ENCODE results near the gene SPAST. TPM values are rescaled to one million over a fixed set of nuclear protein-coding genes. Genes with fewer than 3 reads are reported as not detected.

The SPAST gene
- total and polyA plus RNA-seq, 2 experiments from 2014 or later = 15.5 to 33.9 TPM

DNA sequence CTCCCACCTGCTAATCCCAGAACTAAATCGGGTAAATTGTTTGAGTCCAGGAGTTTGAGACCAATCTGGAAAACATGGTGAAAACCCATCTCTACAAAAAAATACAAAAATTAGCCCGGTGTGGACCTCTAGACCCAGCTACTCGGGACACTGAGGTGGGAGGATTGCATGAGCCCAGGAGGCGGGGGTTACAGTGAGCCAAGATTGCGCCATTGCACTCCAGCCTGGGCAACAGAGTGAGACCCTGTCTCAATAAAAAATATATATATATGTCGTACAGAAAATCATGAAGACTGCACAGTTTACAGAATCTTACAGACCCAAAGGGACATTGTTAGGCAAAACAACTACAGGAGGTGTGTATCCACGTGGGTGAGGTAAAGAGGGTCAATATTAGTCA is 19.8 kb upstream of the SPAST start:
- Histone ChIP-seq H3K27me3 (ENCODE audit: insufficient read depth) (no peaks in the 10 kb centered on the region), H3K4me2 (no peak overlapping the region), H3F3A (replicated peaks; ENCODE audit: low read depth) (0 out of 2 replicates have a peak, but pooled peaks cover 3% of the 10 kb centered on the region), H3K4me1 (ENCODE audit: insufficient read depth) (peaks cover 4% of the 10 kb centered on the region; the same call in 1 of the 2 replicates), H2AFZ (no peak overlapping the region), H3K9me2 (ENCODE audit: insufficient read depth) (no peaks in the 10 kb centered on the region), H3K27ac (ENCODE audit: low read depth) (no peak overlapping the region), H3K36me3 (ENCODE audit: insufficient read depth) (no peaks in the 10 kb centered on the region), H3K79me2 (replicated peaks; ENCODE audit: insufficient read depth) (peaks cover 7% of the 10 kb centered on the region), H4K20me1 (replicated peaks; ENCODE audit: insufficient read depth) (no peaks in the 10 kb centered on the region), H3K4me3 (no peak overlapping the region)
- peaks cover 8% of the 10 kb centered on the region for H3K27me3 Mint-ChIP-seq (ENCODE audit: insufficient read depth, low read depth, poor library complexity)
- no peak overlapping the region for H3K4me3 Mint-ChIP-seq
- 0 out of 3 replicates have a peak, but pooled peaks cover 3% of the 10 kb centered on the region for H3K36me3 Mint-ChIP-seq (ENCODE audit: low read depth)
- H3K27ac Mint-ChIP-seq = no peak overlapping the region
- ATAC-seq (no peak), DNase-seq (ENCODE audit: low spot score) (no peak)
- 0 out of 3 replicates have a peak, but pooled peaks cover 3% of the 10 kb centered on the region for H3K4me1 Mint-ChIP-seq
- no peak for TF ChIP-seq NANOG (IDR thresholded peaks at IDR 0.05; ENCODE audit: borderline replicate concordance)
- TF ChIP-seq, protein P1, sequence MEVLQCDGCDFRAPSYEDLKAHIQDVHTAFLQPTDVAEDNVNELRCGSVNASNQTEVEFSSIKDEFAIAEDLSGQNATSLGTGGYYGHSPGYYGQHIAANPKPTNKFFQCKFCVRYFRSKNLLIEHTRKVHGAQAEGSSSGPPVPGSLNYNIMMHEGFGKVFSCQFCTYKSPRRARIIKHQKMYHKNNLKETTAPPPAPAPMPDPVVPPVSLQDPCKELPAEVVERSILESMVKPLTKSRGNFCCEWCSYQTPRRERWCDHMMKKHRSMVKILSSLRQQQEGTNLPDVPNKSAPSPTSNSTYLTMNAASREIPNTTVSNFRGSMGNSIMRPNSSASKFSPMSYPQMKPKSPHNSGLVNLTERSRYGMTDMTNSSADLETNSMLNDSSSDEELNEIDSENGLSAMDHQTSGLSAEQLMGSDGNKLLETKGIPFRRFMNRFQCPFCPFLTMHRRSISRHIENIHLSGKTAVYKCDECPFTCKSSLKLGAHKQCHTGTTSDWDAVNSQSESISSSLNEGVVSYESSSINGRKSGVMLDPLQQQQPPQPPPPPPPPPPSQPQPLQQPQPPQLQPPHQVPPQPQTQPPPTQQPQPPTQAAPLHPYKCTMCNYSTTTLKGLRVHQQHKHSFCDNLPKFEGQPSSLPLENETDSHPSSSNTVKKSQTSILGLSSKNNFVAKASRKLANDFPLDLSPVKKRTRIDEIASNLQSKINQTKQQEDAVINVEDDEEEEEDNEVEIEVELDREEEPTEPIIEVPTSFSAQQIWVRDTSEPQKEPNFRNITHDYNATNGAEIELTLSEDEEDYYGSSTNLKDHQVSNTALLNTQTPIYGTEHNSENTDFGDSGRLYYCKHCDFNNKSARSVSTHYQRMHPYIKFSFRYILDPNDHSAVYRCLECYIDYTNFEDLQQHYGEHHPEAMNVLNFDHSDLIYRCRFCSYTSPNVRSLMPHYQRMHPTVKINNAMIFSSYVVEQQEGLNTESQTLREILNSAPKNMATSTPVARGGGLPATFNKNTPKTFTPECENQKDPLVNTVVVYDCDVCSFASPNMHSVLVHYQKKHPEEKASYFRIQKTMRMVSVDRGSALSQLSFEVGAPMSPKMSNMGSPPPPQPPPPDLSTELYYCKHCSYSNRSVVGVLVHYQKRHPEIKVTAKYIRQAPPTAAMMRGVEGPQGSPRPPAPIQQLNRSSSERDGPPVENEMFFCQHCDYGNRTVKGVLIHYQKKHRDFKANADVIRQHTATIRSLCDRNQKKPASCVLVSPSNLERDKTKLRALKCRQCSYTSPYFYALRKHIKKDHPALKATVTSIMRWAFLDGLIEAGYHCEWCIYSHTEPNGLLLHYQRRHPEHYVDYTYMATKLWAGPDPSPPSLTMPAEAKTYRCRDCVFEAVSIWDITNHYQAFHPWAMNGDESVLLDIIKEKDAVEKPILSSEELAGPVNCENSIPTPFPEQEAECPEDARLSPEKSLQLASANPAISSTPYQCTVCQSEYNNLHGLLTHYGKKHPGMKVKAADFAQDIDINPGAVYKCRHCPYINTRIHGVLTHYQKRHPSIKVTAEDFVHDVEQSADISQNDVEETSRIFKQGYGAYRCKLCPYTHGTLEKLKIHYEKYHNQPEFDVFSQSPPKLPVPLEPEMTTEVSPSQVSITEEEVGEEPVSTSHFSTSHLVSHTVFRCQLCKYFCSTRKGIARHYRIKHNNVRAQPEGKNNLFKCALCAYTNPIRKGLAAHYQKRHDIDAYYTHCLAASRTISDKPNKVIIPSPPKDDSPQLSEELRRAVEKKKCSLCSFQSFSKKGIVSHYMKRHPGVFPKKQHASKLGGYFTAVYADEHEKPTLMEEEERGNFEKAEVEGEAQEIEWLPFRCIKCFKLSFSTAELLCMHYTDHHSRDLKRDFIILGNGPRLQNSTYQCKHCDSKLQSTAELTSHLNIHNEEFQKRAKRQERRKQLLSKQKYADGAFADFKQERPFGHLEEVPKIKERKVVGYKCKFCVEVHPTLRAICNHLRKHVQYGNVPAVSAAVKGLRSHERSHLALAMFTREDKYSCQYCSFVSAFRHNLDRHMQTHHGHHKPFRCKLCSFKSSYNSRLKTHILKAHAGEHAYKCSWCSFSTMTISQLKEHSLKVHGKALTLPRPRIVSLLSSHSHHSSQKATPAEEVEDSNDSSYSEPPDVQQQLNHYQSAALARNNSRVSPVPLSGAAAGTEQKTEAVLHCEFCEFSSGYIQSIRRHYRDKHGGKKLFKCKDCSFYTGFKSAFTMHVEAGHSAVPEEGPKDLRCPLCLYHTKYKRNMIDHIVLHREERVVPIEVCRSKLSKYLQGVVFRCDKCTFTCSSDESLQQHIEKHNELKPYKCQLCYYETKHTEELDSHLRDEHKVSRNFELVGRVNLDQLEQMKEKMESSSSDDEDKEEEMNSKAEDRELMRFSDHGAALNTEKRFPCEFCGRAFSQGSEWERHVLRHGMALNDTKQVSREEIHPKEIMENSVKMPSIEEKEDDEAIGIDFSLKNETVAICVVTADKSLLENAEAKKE (CRISPR knock-in tag; IDR thresholded peaks at IDR 0.05) = no peak
- TF ChIP-seq POLR2AphosphoS5 (IDR thresholded peaks at IDR 0.05; ENCODE audit: low read depth) = no peak
- no peak for TF ChIP-seq JUNB (IDR thresholded peaks at IDR 0.05; ENCODE audit: unreplicated experiment)
- no peak for TF ChIP-seq ZNF114 (CRISPR knock-in tag; IDR thresholded peaks at IDR 0.05)
- no peak for TF ChIP-seq ZNF331 (CRISPR knock-in tag; IDR thresholded peaks at IDR 0.05; ENCODE audit: low read depth)
- TF ChIP-seq, protein P2, sequence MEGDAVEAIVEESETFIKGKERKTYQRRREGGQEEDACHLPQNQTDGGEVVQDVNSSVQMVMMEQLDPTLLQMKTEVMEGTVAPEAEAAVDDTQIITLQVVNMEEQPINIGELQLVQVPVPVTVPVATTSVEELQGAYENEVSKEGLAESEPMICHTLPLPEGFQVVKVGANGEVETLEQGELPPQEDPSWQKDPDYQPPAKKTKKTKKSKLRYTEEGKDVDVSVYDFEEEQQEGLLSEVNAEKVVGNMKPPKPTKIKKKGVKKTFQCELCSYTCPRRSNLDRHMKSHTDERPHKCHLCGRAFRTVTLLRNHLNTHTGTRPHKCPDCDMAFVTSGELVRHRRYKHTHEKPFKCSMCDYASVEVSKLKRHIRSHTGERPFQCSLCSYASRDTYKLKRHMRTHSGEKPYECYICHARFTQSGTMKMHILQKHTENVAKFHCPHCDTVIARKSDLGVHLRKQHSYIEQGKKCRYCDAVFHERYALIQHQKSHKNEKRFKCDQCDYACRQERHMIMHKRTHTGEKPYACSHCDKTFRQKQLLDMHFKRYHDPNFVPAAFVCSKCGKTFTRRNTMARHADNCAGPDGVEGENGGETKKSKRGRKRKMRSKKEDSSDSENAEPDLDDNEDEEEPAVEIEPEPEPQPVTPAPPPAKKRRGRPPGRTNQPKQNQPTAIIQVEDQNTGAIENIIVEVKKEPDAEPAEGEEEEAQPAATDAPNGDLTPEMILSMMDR (conservative IDR thresholded peaks at IDR 0.05; ENCODE audit: low read depth in 2 of 2) = no peak
- TF ChIP-seq EZH2 (IDR thresholded peaks at IDR 0.05; ENCODE audit: low read depth, unreplicated experiment) = no peak
- TF ChIP-seq CREB1 (CRISPR knock-in tag; IDR thresholded peaks at IDR 0.05; ENCODE audit: low read depth) = no peak
- H3K9me3 Mint-ChIP-seq = no peaks in the 10 kb centered on the region
